ENCODE results near the gene ZNF792.

DNA sequence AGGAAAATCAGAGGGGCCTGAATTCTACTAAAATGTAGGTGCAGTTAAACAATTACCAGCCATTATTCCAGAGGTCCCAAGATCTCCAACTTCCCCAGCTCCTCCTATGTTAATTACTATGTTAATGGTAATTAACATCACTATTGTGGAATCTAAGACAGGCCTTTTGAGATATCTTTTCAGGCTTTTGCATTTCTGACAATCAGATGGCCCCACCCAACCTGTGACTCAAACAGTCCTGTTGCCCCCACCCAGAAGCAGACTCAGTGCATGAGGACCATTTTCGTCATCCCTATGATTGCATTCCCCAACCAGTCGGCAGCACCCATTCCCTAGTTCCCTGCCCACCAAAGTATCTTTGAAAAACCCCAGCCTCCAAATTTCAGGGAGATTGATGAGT is 45.8 kb downstream of the ZNF792 start:
- TF ChIP-seq, protein P1, sequence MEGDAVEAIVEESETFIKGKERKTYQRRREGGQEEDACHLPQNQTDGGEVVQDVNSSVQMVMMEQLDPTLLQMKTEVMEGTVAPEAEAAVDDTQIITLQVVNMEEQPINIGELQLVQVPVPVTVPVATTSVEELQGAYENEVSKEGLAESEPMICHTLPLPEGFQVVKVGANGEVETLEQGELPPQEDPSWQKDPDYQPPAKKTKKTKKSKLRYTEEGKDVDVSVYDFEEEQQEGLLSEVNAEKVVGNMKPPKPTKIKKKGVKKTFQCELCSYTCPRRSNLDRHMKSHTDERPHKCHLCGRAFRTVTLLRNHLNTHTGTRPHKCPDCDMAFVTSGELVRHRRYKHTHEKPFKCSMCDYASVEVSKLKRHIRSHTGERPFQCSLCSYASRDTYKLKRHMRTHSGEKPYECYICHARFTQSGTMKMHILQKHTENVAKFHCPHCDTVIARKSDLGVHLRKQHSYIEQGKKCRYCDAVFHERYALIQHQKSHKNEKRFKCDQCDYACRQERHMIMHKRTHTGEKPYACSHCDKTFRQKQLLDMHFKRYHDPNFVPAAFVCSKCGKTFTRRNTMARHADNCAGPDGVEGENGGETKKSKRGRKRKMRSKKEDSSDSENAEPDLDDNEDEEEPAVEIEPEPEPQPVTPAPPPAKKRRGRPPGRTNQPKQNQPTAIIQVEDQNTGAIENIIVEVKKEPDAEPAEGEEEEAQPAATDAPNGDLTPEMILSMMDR (IDR thresholded peaks at IDR 0.05; ENCODE audit: low read length) = no peak
- TF ChIP-seq EZH2 (IDR thresholded peaks at IDR 0.05; ENCODE audit: borderline replicate concordance, low read length) = no peak
